GM06990 (cell line): Measurements from ENCODE around the gene GRM7.

ENCODE experiments used
- DNase-seq: peaks from one replicate; pipeline ENCODE4 v3.0.0-alpha.2; 2011; ENCODE audit not compliant: insufficient read length; ENCODE audit errors: extremely low read depth
- H3K27me3 ChIP-seq: replicated peaks from 2 replicates; pipeline ENCODE4 v1.6.0; 2011; ENCODE audit warnings: low read length; ENCODE audit not compliant: control insufficient read depth, insufficient read depth
- H3K36me3 ChIP-seq: 2 replicates; pipeline ENCODE4 v1.5.1; 2011; ENCODE audit warnings: low read length; ENCODE audit not compliant: control insufficient read depth, insufficient read depth
- H3K4me3 ChIP-seq: replicated peaks from 2 replicates; pipeline ENCODE4 v1.5.1; 2011; ENCODE audit warnings: low read depth, mild to moderate bottlenecking, control low read depth, low read length
- TF ChIP-seq, protein P1 (sequence below): IDR thresholded peaks from 2 replicates; pipeline ENCODE4 v1.5.1; 2011; ENCODE audit warnings: low read length, control low read depth, mild to moderate bottlenecking, inconsistent platforms; ENCODE audit not compliant: insufficient read depth, poor library complexity, severe bottlenecking

GRM7 gene

GRCh38 chr3:7498715-7499114 is 637.8 kb downstream of the GRM7 start:
- DNase-seq: no peak
- H3K4me3 ChIP-seq: no peak overlapping the region
- no peaks in the 10 kb centered on the region for H3K36me3 ChIP-seq
- TF ChIP-seq, protein P1, sequence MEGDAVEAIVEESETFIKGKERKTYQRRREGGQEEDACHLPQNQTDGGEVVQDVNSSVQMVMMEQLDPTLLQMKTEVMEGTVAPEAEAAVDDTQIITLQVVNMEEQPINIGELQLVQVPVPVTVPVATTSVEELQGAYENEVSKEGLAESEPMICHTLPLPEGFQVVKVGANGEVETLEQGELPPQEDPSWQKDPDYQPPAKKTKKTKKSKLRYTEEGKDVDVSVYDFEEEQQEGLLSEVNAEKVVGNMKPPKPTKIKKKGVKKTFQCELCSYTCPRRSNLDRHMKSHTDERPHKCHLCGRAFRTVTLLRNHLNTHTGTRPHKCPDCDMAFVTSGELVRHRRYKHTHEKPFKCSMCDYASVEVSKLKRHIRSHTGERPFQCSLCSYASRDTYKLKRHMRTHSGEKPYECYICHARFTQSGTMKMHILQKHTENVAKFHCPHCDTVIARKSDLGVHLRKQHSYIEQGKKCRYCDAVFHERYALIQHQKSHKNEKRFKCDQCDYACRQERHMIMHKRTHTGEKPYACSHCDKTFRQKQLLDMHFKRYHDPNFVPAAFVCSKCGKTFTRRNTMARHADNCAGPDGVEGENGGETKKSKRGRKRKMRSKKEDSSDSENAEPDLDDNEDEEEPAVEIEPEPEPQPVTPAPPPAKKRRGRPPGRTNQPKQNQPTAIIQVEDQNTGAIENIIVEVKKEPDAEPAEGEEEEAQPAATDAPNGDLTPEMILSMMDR: no peak
- no peaks in the 10 kb centered on the region for H3K27me3 ChIP-seq

- TF ChIP-seq, protein P1: no peak
- DNase-seq: no peak
- no peak overlapping the region for H3K4me3 ChIP-seq
- no peaks in the 10 kb centered on the region for H3K27me3 ChIP-seq
- no peaks in the 10 kb centered on the region for H3K36me3 ChIP-seq
These were observed 642.5 kb downstream of the GRM7 start for GRCh38 chr3:7503431-7503830.

DNA sequence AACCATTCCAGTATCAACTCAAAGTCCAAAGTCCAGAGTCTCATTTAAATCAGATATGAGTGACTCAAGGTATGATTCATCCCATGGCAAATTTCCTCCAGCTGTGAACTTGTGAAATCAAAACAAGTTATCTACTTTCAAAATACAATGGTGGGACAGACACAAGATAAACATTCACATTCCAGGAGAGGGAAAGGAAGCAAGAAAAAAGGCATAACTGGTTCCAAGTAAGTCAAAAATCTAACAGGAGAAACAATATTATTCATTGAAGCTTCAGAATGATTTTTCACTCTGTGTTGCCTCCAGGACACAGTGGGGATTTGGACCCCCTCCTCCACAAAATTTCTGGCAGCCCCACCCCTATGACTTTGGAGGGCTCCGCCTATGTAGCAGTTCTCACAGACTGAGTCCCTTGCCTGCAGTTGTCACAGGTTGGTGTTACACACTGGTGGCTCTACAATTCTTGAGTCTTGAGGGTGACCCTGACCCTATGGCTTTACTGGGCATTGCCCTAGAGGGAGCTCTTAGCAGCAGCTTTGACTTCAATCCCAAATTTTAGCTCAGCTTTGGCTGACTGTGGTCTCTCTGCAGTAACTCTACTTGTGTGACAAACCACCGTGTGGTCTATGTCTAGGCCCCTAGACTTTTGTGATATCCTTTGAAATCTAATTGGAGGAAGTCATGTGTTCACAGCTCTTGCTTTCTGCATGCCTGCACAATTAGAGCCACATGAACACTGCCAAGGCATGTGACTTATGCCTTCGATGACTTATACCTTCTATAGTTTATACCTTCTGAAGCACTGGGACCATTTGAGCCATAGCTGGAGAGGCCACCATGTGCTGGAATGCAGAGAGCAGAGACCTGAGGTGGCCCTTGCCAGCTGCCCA is 644.2 kb downstream of the GRM7 start:
- Histone ChIP-seq H3K4me3 (no peak overlapping the region), H3K27me3 (no peaks in the 10 kb centered on the region)
- DNase-seq: no peak

DNA sequence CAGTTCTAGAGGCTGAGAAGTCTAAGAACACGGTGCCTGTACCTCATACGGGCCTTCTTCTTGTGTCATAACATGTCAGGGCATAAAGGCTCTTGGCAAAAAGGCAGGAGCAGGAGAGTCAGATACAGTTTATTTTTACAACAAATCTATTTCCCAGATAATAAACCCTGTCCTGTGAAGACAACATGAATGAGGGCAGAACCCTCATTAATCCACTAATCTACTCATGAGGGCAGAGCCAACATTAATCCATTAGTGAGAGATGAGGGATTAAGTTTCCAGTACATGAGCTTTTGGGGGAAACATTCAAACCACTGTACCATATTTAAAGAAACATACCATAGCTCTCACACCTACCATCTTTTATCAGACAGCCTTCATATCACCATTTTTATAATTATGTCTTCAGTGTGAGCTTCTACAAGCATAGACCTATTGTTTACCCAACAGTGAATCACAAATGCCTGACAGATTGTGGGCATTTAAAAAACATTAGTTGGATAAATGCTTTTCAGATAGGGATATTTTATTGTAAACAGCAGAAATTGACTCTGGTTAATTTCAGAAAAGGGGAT is 645.8 kb downstream of the GRM7 start:
- TF ChIP-seq, protein P1: no peak
- no peak for DNase-seq
- Histone ChIP-seq H3K4me3 (no peak overlapping the region), H3K27me3 (no peaks in the 10 kb centered on the region), H3K36me3 (no peaks in the 10 kb centered on the region)

More for the DNA sequence above, 644.2 kb downstream of the GRM7 start:
- TF ChIP-seq, protein P1: no peak
- H3K36me3 ChIP-seq: no peaks in the 10 kb centered on the region

DNA sequence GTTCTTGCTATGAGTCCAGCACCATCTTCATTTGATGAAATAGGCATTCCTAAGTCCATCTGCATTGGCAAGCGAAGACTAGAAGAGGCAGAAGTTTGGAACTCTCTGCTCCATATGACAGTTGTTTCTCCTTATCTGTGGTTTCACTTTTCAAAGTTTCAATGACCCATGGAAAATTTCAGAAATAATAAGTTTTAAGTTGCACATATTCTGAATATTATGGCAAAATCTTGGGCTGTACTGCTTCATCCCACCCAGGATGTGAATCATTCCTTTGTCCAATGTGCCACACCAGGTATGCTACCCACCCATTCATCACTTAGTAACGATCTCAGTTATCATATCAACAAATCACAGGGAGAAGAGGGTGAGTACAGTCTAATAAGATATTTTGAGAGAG is 647.9 kb downstream of the GRM7 start:
- no peak overlapping the region for H3K4me3 ChIP-seq
- TF ChIP-seq, protein P1: no peak
- H3K36me3 ChIP-seq: no peaks in the 10 kb centered on the region
- no peak for DNase-seq
- no peaks in the 10 kb centered on the region for H3K27me3 ChIP-seq

DNA sequence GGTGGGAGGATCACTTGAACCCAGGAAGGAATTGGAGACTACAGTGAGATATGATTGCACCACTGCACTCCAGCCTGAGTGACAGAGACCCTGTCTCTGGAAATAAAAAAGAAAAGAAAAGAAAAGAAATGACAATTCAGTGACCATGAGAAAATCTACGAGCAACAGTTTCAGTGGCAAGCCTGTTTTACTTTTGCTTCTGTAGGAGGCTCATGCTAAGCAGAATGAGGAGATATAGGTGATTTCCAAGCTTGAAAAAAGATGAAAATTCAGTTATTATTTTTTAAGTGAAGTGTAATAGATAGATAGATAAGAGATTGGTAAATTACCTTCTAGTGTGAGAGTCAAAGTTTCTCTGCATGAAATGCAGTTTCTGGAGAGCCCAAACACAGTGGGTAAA is 651.1 kb downstream of the GRM7 start:
- DNase-seq: no peak
- TF ChIP-seq, protein P1: no peak
- Histone ChIP-seq H3K4me3 (no peak overlapping the region), H3K27me3 (no peaks in the 10 kb centered on the region), H3K36me3 (no peaks in the 10 kb centered on the region)
